KMS-11 (cell line): ENCODE data around the gene GSS.
"Not testable (repeated sequence)": the region's sequence is repeated elsewhere in the genome, so short reads cannot be mapped to it uniquely, and the experiment has no call there.

Experiments
- H2AFZ ChIP-seq: fragments of 200-600 bp; sonication (generic); 2 replicates; pipeline ENCODE4 v1.6.1; 2016; ENCODE audit warnings: antibody characterized with exemption, mixed run types, low read depth
- H3K27ac ChIP-seq: fragments of 200-600 bp; sonication (generic); 2 replicates; pipeline ENCODE4 v1.6.1; 2016; ENCODE audit warnings: mild to moderate bottlenecking, mixed run types
- H3K27me3 ChIP-seq: fragments of 200-600 bp; sonication (generic); 2 replicates; pipeline ENCODE4 v1.6.1; 2017; ENCODE audit warnings: mild to moderate bottlenecking, low read depth, mixed run types, moderate library complexity; ENCODE audit not compliant: insufficient read depth
- H3K36me3 ChIP-seq: fragments of 200-600 bp; sonication (generic); 2 replicates; pipeline ENCODE4 v1.6.1; 2017; ENCODE audit warnings: mild to moderate bottlenecking, mixed run types; ENCODE audit not compliant: insufficient read depth
- H3K4me1 ChIP-seq: fragments of 200-600 bp; sonication (generic); 2 replicates; pipeline ENCODE4 v1.6.1; 2016; ENCODE audit warnings: mild to moderate bottlenecking, low read depth, mixed run types; ENCODE audit not compliant: poor library complexity, severe bottlenecking
- H3K4me2 ChIP-seq: fragments of 200-600 bp; sonication (generic); 2 replicates; pipeline ENCODE4 v1.7.0; 2016; ENCODE audit warnings: mild to moderate bottlenecking, mixed run types
- H3K4me3 ChIP-seq: fragments of 200-600 bp; sonication (generic); IDR thresholded peaks from 2 replicates; pipeline ENCODE4 v1.6.1; 2017; ENCODE audit warnings: low read depth, low read length, mixed read lengths; ENCODE audit not compliant: insufficient read depth
- H3K79me2 ChIP-seq: fragments of 200-600 bp; sonication (generic); 2 replicates; pipeline ENCODE4 v1.6.1; 2016; ENCODE audit warnings: low read depth, mixed run types; ENCODE audit not compliant: insufficient read depth
- H3K9ac ChIP-seq: fragments of 200-600 bp; sonication (generic); 2 replicates; pipeline ENCODE4 v1.6.1; 2016; ENCODE audit warnings: mild to moderate bottlenecking, mixed run types
- H4K20me1 ChIP-seq: fragments of 200-600 bp; sonication (generic); 2 replicates; pipeline ENCODE4 v1.6.1; 2016; ENCODE audit warnings: mild to moderate bottlenecking, mixed run types; ENCODE audit not compliant: insufficient read depth
- CTCF ChIP-seq: fragments of 200-600 bp; sonication (generic); conservative IDR thresholded peaks from 2 replicates; pipeline ENCODE4 v1.6.1; 2017; ENCODE audit warnings: low read depth, mild to moderate bottlenecking, antibody characterized with exemption, low read length, moderate library complexity, mixed read lengths

The GSS gene

GRCh38 chr20:34915749-34916455, 39.7 kb downstream of the GSS start:
- Histone ChIP-seq H3K4me1 (no peaks in the 10 kb centered on the region), H3K79me2 (no peaks in the 10 kb centered on the region), H2AFZ (no peak overlapping the region), H3K36me3 (no peaks in the 10 kb centered on the region), H3K9ac (no peak overlapping the region), H3K27ac (no peak overlapping the region), H4K20me1 (no peaks in the 10 kb centered on the region), H3K4me2 (no peak overlapping the region), H3K4me3 (no peak overlapping the region), H3K27me3 (no peaks in the 10 kb centered on the region)
- TF ChIP-seq CTCF = no peak

DNA sequence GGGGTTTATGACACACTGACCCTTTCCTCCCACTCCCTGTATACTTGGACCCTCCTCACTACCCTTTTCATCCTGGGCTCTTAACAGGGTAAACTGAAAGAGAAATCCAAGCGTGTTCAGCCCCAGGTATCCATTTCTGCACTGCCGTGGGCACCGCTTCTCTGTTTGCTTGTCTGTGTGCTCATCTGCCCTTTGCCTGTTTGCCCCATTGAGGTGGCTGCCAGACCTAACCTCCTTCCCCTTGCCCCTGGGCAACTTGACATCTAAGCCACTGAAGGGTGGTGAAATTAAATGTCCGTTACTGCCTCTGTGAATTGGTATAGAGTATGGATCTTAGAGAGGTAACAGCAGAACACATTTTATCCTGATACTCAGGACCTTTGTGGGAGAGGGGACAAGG, 40.5 kb downstream of the GSS start:
- H3K79me2 ChIP-seq = no peaks in the 10 kb centered on the region
- no peak for TF ChIP-seq CTCF
- H3K4me2 ChIP-seq = no peak overlapping the region
- H3K27me3 ChIP-seq = no peaks in the 10 kb centered on the region
- no peak overlapping the region for H3K9ac ChIP-seq
- H3K4me1 ChIP-seq = no peaks in the 10 kb centered on the region
- H4K20me1 ChIP-seq = no peaks in the 10 kb centered on the region
- no peak overlapping the region for H2AFZ ChIP-seq
- no peaks in the 10 kb centered on the region for H3K36me3 ChIP-seq
- no peak overlapping the region for H3K4me3 ChIP-seq
- no peak overlapping the region for H3K27ac ChIP-seq

- Histone ChIP-seq H3K9ac (no peak overlapping the region), H3K36me3 (no peaks in the 10 kb centered on the region), H4K20me1 (no peaks in the 10 kb centered on the region), H3K27me3 (no peaks in the 10 kb centered on the region), H3K27ac (no peak overlapping the region), H3K4me3 (no peak overlapping the region), H3K4me1 (no peaks in the 10 kb centered on the region), H3K4me2 (no peak overlapping the region), H3K79me2 (no peaks in the 10 kb centered on the region), H2AFZ (no peak overlapping the region)
- TF ChIP-seq CTCF = no peak
Measured at GRCh38 chr20:34907616-34908469, 47.8 kb downstream of the GSS start.

DNA sequence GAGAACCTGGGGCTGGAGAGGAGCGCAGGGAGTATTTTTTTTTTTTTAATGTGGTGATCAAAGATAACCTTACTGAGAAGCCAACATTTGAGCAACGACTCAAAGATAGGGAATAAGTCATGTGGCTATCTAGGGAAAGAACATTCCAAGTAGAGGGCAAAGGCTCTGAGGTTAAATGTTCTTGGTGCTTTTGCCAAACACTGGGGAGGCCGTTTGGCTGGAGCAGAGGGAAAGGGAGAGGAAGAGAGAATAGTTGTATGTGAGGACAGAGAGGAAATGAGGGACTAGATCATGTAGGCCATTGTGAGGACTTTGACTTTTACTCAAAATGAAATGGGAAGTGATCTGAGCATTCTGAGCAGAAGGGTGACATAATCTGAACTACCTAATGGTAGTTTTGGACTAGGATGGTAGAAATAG, 51.4 kb downstream of the GSS start:
- H3K36me3 ChIP-seq = no peaks in the 10 kb centered on the region
- H3K4me1 ChIP-seq = no peaks in the 10 kb centered on the region
- H2AFZ ChIP-seq = no peak overlapping the region
- no peak overlapping the region for H3K4me2 ChIP-seq
- no peaks in the 10 kb centered on the region for H3K27me3 ChIP-seq
- no peak overlapping the region for H3K27ac ChIP-seq
- H3K9ac ChIP-seq = no peak overlapping the region
- TF ChIP-seq CTCF = no peak
- no peak overlapping the region for H3K4me3 ChIP-seq
- H4K20me1 ChIP-seq = no peaks in the 10 kb centered on the region
- H3K79me2 ChIP-seq = no peaks in the 10 kb centered on the region

GRCh38 chr20:34898731-34899130, 56.9 kb downstream of the GSS start:
- not testable (repeated sequence) for H3K36me3 ChIP-seq, H3K9ac ChIP-seq, H3K27ac ChIP-seq, H3K4me2 ChIP-seq, H3K4me1 ChIP-seq, H3K79me2 ChIP-seq, H2AFZ ChIP-seq, H4K20me1 ChIP-seq, H3K4me3 ChIP-seq, H3K27me3 ChIP-seq

DNA sequence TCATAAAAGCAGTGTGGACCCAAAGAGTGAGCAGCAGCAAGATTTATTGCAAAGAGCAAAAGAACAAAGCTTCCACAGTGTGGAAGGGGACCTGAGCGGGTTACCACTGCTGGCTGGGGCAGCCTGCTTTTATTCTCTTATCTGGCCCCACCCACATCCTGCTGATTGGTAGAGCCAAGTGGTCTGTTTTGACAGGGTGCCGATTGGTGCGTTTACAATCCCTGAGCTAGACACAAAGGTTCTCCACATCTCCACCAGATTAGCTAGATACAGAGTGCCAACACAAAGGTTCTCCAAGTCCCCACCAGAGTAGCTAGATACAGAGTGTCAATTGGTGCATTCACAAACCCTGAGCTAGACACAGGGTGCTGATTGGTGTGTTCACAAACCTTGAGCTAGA, 57.5 kb downstream of the GSS start:
- H3K79me2 ChIP-seq, H3K4me3 ChIP-seq, H3K36me3 ChIP-seq, H2AFZ ChIP-seq, H3K27me3 ChIP-seq, H3K27ac ChIP-seq, H3K9ac ChIP-seq, H3K4me2 ChIP-seq, H4K20me1 ChIP-seq, H3K4me1 ChIP-seq: not testable (repeated sequence)
